HG03135 (cell line): Measurements from ENCODE around the gene GAS2L1.

Source experiments
- ATAC-seq: cut with Tn5 transposase; IDR thresholded peaks from one replicate; pipeline ENCODE4 v1.9.1; 2021; ENCODE audit warnings: mild to moderate bottlenecking, moderate library complexity; ENCODE audit not compliant: unreplicated experiment

GAS2L1 gene

DNA sequence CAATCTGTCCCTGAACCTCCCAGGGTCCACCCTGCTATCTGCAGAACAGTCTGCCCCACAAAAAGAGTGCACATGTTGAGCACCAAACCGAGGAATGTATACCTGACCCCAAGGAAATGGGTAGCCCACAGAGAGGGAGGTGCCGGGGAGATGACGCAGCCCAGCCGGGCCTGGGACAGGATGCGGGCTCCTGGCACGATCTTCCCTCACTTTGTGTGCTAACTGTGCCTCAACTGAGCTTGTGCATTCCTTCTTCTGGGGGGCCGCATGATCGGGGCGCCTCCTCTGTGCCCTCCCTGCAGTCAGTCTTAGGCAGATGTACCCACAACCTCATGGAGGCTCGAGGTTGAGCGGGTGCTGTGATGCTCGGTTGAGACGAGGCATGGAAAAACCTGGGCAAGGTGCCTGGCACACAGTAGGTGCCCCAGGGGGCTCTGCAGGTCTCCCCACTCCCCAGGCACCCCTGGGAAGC lies 2.4 kb downstream of the GAS2L1 start:
- ATAC-seq = no peak

DNA sequence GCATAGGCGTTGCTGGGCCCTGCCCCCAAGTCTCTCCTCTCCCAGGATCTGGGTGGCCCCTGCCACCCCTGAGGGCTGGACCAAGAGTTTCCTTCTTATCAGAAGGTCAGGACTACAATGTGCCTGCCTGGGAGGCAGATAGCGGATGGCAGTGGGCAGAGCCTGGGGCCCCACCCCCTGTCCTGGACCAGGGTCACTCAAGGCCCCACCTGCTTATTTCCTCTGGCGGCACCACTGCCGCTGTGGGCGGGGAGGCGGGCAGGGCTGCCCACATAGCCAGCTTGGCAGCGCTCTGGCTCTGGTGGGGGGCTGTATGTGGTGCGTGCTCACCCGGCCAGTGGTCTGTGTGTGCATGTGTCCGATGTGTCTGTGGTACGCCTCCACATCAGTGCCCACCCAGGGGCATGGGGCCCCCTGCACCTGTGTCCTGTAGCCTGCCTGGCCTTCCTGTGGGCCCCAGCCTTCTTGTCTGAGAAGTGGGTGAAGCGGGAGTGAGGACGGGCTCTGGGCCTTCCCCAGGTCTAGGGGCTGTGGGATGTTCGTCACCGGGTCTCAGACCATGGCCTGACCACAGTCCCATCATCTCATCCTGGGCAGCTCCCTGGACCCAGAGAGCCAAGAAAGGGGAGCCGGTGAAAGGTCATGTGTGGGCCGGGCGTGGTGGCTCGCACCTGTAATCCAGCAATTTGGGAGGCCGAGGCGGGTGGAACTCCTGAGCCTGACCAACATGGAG lies 3.0 kb downstream of the GAS2L1 start:
- no peak for ATAC-seq

DNA sequence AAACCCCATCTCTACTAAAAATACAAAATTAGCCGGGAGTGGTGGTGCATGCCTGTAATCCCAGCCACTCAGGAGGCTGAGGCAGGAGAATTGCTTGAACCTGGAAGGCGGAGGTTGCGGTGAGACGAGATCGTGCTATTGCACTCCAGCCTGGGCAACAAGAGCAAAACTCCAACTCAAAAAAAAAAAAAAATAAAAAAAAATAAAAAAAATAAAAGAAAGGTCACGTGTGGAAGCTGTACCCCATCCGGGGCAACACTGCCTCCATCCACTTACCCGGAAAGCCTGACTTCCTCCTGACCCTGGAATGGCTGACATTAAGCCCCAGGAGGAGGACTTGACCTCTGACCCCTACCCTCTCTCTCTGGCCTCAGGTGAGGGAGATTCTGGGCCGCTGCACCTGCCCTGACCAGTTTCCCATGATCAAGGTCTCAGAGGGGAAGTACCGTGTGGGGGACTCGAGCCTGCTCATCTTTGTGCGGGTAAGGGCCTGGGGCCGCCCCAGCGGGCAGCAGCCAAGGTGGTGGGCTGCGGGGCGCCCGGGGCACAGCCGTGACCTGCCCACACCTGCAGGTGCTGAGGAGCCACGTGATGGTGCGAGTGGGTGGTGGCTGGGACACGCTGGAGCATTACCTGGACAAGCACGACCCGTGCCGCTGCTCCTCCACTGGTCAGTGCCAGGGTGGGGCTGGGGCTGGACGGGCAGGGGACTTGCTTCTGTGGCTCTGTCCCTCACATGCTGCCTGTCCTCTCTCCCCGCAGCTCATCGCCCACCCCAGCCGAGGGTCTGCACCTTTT lies 3.8 kb downstream of the GAS2L1 start:
- ATAC-seq = no peak

DNA sequence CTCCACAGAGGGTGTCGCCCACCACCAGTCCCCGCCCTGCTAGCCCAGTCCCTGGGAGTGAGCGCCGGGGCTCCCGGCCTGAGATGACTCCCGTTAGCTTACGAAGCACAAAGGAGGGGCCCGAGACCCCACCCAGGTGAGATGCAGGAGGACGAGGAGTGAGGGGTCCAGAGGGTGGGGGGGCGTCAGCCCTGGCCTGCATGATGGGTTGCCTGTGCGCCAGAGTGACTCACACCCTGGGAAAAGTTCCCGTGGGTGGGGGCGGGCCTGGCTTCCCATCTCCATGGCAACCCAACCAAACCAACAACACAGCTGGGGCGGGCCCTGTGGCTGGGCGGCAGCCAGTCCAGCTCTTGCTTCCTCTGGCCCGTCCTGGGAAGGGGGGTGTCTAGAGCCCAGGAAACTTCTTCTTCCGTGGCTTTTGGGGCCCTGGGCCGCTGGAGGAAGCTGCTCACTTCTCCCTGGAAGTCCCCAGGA lies 4.5 kb downstream of the GAS2L1 start:
- no peak for ATAC-seq

DNA sequence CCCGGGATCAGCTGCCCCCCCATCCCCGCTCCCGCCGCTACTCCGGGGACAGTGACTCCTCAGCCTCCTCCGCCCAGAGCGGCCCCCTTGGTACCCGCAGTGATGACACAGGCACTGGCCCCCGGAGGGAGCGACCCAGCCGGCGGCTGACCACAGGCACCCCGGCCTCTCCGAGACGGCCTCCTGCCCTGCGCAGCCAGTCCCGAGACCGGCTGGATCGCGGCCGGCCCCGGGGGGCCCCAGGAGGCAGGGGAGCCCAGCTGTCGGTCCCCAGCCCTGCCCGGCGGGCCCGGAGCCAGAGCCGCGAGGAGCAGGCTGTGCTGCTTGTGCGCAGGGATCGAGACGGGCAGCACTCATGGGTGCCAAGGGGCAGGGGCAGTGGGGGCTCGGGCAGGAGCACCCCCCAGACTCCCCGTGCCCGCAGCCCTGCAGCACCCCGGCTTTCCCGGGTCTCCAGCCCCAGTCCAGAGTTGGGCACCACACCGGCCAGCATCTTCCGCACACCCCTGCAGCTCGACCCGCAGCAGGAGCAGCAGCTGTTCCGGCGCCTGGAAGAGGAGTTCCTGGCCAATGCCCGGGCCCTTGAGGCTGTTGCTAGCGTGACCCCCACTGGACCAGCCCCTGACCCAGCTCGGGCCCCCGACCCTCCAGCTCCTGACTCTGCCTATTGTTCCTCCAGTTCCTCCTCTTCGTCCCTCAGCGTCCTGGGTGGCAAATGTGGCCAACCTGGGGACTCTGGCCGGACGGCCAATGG lies 5.2 kb downstream of the GAS2L1 start:
- no peak for ATAC-seq

DNA sequence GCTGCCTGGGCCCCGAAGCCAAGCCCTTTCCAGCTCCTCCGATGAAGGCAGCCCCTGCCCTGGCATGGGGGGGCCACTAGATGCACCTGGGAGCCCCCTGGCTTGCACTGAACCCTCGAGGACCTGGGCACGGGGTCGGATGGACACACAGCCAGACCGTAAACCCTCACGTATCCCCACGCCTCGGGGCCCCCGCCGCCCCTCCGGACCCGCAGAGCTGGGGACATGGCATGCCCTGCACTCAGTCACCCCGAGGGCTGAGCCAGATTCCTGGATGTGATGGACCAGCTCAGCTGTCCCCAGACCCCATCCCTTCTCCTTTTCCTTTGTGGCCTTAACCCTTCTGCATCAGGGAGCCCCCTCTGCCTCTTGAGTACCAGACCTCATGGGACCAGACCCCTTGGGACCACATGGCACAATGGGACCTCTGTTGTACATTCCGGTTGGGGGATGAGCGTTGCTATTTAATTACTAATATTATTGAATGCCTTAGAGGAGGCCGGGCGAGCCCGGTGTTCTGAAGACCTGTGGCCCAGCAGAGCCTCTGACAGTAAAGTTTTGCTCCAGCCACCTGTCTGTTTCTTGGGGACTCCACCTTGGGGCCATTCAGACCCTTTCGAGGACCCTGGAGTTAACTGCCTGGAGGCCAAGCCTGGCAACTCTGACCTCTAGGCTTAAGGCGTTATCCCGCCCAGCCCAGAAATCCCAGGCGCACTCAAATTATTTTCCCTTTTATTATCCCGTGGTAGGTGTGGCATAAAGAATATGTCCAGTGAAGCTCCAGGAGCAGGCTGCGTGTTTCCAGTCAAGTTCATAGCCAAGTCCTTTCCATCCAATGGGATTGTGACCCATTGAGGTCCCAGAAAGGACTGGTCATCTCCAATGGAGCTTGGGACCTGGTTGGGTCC lies 6.0 kb downstream of the GAS2L1 start:
- ATAC-seq = no peak

DNA sequence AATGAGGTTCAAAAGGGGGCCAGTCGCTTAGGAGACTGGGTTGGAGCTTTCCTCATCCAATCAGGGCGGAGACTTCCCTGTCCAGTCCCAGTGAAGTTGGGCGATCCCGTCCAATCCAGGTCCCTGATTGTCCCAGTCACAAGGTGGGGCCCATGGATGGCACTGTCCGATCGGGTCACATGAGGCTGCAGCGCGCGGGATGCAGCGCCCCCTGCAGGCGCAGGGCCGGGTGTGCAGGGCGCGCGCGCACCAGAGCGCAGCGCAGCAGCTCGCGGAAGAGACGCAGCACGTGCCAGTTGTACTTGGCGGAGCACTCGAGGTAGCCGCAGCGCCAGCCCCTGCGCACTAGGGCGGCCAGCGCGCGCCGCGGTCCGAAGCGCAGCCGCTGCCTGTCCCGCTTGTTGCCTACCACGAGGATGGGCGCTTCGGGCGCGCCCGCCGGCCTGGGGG lies 6.7 kb downstream of the GAS2L1 start:
- ATAC-seq = no peak

DNA sequence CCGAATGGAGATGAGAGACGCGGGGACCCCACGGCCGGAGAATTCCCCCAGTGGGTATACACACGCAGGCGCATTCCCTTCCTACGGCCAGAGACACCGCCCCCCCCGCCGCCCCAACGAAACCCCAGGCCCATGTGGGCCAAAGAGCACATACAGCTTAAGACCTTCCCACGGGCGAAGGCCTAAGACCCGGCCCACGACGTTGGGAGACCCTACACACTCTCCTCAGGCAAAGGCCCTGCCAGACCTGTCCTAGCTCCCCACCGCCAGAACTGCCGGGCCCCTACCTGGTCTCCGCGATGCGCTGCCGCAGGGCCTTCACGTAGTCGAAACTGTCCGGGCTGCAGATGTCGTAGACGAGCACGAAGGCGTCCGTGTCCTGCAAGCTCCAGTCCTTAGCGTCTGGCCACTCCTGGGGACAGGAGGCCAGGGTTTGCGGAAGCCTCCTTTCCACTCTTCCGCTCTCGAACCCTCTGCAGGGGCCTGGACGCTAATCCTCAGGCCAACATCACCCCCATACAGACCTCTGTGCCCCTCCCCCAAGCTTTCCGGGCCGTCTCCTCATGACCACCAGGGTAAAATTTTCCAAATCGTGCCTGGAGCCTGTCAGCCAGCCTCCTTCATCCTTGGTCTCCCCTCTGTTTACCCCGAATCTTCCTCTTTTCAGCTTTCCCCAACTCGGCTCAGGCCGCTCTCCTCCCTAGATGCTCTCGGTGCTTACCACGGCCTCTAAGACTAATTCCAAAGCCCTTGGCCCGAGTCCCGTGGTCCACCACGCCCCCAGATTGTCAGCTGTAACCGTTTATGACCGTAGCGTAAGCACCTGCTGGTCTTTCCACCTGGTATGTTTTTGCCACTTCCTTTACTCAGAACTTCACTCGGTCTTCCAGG lies 7.4 kb downstream of the GAS2L1 start:
- no peak for ATAC-seq

DNA sequence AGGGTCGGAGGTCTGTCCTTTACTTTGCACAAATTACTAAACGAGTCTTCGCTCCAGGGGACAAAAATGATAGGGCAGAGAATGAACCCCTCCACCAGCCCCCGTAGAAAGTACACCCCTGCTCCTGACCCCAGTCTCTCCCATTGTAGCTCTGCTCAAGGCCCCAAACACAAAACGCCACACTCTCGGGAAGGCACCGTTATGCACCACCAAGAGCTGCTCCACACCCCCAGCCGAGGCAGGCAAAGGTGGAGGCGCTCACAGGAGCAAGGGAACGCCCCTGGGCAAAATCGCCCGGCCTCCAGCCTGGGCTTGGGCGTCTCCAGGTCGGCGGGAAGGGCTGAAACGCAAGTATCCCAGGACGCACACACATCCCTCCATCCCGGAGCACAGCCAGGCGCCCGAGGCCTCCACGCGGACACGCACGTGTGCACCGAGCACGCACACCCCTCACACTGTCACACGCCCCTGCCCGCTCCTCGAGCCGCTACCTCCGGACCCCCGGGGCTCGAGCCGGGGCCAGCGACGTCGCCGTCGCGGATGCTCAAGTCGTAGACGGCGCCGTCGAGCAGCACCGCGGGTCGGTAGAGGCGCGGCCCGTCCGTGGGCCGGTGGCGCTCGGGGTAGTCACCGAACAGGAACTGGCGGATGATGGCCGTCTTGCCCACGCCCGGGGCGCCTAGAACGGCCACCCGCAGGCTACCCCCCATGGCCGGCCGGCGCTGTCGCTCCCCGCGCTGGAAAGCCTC lies 8.3 kb downstream of the GAS2L1 start:
- ATAC-seq = no peak

DNA sequence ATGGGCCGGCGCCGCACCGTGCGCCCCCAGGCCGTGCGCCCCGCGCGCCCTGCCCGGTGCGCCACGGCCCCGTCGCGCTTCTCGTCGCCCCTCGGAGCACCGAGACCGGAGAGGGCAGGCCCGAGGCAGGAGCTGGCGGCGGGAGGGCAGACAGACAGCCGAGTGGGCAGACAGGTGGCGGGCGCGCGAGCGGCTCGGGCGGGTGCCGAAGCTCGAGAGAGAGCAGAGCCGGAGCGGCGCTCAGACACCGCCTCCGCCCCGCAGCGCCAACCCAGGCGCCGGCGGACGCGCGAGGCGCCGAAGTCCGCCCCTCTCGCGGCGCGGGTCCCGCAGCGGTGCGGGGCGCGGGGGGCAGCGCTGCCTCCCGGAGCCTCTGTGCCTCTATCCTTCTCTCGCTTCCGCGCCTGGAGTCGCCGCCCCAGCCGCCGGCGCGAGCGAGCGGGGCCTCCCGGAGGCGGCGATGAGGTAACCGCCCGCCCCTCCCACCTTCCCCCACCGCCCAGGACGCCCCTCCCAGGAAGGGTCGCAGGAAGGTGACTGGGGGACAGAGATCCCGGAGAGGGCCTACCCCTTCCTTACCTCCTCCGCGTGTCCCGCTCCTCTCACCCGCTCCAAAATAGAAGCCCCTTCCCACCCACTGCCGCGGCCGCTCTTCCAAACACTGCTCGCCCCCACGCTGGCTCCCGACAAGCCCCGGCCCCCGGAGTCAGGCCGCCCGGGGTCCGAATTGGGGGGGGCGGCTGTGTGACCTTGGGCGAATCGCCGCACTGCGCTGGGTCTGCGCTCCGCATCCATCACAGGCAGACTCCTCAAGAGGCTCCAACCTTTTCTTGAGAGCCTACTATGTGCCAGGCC lies 9.1 kb downstream of the GAS2L1 start, which contains the start of gene RASL10A:
Gene RASL10A, minus strand, starts transcription at position 412 of the 855 bp plus-strand sequence. CDS start 451 bp downstream, outside the sequence.
- ATAC-seq = no peak

DNA sequence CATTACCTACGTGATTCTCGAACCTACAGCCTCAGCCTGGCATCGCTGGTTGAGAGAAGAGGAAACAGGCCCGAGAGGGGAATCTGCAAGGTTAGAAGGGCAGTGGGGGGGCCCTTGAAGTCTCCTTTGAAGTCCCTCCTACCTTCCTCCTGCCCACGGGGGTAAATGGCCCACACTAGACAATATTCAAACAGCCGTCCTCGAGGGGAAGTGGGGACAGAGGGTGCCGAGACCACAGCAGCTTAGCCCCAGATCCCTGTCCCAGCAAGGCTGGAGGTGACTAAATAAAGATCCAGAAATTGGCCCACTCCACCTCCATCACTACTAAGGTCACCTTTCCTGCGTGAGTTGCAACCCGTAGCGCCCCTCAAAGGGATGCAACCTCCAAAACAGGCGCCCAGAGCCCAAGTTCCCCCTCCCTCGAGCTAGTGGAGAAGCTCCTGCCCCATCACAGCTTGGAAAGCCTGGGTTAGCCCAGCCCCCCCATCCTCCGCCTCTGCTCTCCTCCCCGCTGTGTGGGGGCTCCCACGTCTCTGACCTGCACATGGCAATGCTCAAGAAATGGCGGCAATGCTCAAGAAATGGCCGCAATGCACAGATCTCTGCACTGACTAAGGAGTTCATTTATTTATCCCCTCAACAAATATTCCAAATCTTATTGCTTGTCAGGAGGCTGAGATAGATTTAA lies 9.8 kb downstream of the GAS2L1 start:
- no peak for ATAC-seq

DNA sequence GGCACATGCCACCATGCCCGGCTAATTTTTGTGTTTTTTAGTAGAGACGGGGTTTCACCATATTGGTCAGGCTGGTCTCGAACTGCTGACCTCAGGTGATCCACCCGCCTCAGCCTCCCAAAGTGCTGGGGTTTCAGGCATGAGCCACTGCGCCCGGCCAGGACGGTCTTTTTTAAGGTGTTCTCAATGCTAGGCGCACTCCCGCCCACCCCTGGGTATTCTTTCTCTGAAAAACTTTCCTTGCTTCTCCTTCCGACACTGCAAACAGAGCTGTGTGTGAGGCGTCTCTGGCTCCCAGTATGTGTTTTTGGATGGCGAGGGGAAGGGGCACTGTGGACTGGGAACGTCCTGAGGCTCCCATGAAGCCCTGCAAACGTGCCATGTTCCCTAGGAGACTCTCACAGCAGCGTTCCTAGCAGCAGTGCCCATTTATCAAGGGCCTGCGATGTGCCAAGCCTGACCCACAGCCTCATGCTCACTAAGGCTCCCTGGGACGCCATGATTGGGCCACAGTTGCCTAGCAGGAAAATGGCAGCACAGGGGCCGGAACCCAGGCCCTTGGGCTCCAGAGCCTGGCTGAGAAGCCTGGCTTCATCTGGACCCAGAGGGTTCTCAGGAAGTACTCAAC lies 11.5 kb downstream of the GAS2L1 start:
- ATAC-seq = no peak

DNA sequence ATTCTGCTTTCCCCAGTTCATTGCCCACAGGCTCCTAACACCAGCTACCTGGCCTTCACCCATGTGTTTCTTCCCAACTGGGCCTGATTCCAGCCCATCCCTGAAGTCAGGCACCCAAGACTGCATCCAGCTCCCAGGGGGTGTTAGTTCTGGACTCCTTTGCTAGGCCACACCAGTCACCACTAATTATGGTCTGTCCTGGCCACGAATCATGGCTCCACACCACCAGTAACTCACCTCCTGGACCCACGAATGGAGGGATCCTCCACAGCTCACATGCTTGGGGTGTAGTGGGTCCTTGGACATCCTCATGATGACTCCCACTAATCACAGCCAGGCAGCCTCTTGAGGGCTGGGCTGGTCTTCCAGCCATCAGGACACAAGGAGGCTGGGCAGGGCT lies 12.6 kb downstream of the GAS2L1 start:
- no peak for ATAC-seq

DNA sequence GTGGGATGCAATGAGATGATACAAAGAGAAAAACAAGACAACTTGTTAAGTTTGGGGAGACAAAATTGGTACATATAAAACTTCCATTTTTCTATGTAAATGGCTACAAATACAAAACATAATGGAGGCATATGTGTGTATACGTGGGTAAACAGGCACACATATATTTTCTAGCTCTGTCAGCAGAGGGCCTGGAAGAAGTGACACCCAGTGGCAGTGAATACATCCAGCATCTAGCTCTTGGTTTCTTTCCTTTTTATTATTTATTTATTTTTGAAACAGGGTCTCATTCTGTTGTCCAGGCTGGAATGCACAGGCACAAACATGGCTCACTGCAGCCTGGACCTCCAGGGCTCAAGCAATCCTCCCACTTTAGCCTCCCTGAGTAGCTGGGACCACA lies 14.1 kb downstream of the GAS2L1 start:
- no peak for ATAC-seq

DNA sequence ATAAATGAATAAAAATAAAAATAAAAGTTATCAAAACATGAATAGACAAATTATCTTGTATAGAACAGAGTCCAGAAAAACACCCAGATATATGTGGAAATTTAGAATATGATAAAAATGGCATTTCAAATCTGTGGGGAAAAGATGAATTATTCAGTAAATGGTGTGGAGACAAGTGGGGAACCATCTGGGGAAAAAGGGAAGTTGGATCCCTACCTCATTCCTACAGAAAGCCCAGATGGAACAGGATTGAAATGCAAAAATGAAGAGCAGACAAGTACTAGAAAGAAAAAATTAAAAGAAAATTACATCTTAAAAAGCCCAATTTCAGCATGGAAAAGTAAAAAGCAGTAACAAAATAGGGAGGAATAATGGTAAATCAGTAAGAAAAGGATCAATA lies 17.2 kb downstream of the GAS2L1 start:
- ATAC-seq = no peak

DNA sequence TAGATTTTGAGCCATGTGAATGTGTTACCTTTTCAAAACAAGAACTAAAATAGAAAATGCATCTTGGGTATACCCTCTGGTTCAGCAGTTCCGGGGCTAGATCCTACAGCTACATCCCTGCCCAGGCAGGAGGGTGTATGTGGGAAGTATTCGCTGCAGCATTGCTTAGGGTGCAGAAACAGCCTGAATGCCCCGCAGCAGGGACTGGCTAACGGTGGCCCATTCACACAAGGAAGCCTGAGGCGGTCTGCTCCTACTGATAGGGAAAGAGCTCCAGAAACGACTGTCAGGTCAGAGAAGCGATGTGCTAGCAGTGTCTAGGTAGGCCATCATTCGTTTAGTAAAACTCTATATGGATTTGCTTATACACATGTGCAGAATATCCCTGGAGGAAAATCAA lies 18.9 kb downstream of the GAS2L1 start:
- ATAC-seq = no peak
